CD4-positive, alpha-beta T cell treated with Interferon alpha-2 for 1 hour (primary cell): ENCODE results near the gene DERA.

Experiments
- DNase-seq, 2 donors: peaks; one replicate each; pipeline ENCODE4 v3.0.0-alpha.2; 2020 to 2022

DERA gene

DNA sequence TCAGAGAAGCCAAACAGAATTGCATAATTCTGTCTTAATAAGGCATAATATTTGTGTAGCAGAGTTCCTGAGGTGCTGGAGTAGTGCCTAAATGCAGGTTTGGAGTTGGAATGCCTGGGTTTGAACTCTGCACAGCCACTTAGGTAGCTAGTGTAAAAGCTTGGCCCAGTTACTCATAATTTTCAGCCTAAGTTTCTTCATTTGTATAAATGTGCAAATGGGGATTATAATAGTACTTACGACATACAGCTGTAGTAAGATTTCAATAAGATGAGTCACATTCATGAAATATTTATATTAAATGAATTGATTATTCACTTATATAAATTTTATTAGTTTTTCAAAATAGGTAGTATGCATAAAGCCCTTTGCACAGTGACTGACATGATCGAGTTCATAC, 175.8 kb downstream of the DERA start:
- DNase-seq = no peak
